Endothelial cell (in vitro differentiated cells): Measurements from ENCODE around the gene MPP3. TPM values are rescaled to one million over a fixed set of nuclear protein-coding genes. Genes with fewer than 3 reads are reported as not detected.

Source experiments
- DNase-seq: peaks from one replicate; pipeline ENCODE4 v3.0.0; 2021; ENCODE audit warnings: low spot score
- H3K27ac Mint-ChIP-seq: one replicate; pipeline ENCODE4 v1.8.0; 2021; ENCODE audit warnings: mixed read lengths, inconsistent platforms; ENCODE audit not compliant: unreplicated experiment
- H3K27me3 Mint-ChIP-seq: one replicate; pipeline ENCODE4 v1.8.0; 2021; ENCODE audit warnings: mild to moderate bottlenecking, moderate library complexity, mixed read lengths, inconsistent platforms; ENCODE audit not compliant: unreplicated experiment
- H3K36me3 Mint-ChIP-seq: one replicate; pipeline ENCODE4 v1.8.0; 2021; ENCODE audit warnings: mild to moderate bottlenecking, low read depth, mixed read lengths, inconsistent platforms; ENCODE audit not compliant: unreplicated experiment
- H3K4me1 Mint-ChIP-seq: one replicate; pipeline ENCODE4 v1.8.0; 2021; ENCODE audit warnings: mild to moderate bottlenecking, mixed read lengths, inconsistent platforms; ENCODE audit not compliant: unreplicated experiment
- H3K4me3 Mint-ChIP-seq: one replicate; pipeline ENCODE4 v1.8.0; 2021; ENCODE audit warnings: mild to moderate bottlenecking, mixed read lengths, inconsistent platforms; ENCODE audit not compliant: unreplicated experiment
- H3K9me3 Mint-ChIP-seq: one replicate; pipeline ENCODE4 v1.8.0; 2021; ENCODE audit warnings: mixed read lengths, inconsistent platforms; ENCODE audit not compliant: unreplicated experiment
- CTCF ChIP-seq: fragments of 200-600 bp; sonication (generic); IDR thresholded peaks from one replicate; pipeline ENCODE4 v1.5.0; 2021; ENCODE audit warnings: antibody characterized with exemption; ENCODE audit not compliant: unreplicated experiment
- total RNA-seq: library from RNA; stranded (reverse); fragmentation: NEBNext Ultra II Directional; extraction: Animal tissue kit (Norgen Biotek cat#: 25700); gene quantifications from one replicate; pipeline ENCODE4 v1.2.1, GENCODE V29; 2021; ENCODE audit not compliant: unreplicated experiment

The MPP3 gene
- total RNA-seq, 1 donor from 2014 or later: 5.2 TPM

DNA sequence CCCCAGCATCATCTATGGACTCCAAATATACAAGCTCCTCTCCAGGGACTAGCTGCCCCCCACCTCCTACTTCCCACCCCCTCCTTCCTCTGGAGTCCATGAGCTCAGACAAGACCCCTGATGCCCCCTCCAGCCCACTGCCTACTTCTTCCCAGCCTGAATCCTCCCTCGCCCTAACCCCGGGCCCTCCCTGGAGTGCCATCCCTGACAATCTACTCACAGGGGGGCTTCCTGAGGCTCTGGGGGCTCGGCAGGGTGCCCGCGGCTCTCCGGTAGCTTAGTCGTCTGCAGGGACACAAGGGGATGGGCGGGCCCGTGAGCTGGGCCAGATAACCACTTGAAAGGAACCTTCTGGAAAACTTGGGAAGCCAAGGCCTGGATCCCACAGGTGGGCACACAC is 15.1 kb downstream of the MPP3 start:
- H3K27ac Mint-ChIP-seq: no peak overlapping the region
- H3K4me1 Mint-ChIP-seq: peaks cover 13% of the 10 kb centered on the region
- no peaks in the 10 kb centered on the region for H3K9me3 Mint-ChIP-seq
- peaks cover 4% of the 10 kb centered on the region for H3K27me3 Mint-ChIP-seq
- no peak for TF ChIP-seq CTCF
- H3K4me3 Mint-ChIP-seq: no peak overlapping the region
- DNase-seq: no peak
- H3K36me3 Mint-ChIP-seq: peaks cover 6% of the 10 kb centered on the region

DNA sequence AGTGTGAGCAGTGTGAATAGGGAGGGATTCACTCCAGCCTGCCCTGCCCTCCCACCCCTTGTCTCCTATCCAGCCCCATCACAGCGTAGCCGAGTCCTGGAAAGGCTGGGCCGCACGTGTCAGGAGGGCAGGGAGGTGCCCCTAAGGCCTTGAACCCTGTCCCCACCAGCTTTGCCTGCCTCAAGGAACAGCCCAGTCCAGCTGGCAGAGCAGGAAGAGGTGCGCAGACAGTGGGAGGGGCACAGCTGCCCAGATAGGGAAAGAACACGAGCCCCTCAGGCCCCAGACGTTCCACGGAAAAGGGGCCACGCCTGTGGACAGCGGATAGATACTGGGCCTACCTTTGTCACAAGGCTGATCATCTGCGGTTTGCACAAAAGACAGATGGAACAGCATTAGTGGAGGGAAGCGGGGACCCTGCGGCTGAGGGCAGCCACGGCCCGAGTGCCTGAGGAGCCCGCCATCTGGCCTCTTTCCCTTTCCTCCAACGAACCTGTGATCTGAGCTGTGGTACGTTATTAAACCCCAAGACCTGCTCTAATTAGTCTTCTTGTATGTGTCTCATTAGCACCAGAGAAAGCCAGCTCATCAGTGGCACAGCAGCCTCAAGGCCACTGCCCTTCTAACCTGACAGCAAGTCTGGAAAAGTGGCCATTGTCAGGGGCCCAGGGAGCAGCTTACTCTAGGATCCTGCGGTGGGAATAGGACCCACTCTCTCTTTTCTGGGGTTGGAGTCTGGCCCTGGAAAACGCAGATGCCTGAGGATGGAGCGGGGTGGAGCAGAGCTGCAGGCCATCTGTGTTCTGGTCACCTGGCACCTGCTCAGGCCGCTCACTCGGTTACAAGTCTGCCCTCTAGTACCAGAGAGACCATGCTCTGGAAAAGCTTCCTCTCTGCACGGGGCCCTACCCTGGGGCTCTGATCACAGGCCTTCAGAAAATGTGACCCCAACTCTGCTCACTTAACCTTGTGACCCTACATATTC is 16.3 kb downstream of the MPP3 start:
- no peak for DNase-seq
- Mint-ChIP-seq H3K36me3 (peaks cover 6% of the 10 kb centered on the region), H3K4me3 (no peak overlapping the region), H3K4me1 (peaks cover 13% of the 10 kb centered on the region), H3K9me3 (no peaks in the 10 kb centered on the region), H3K27me3 (peaks cover 5% of the 10 kb centered on the region), H3K27ac (no peak overlapping the region)
- TF ChIP-seq CTCF: no peak

DNA sequence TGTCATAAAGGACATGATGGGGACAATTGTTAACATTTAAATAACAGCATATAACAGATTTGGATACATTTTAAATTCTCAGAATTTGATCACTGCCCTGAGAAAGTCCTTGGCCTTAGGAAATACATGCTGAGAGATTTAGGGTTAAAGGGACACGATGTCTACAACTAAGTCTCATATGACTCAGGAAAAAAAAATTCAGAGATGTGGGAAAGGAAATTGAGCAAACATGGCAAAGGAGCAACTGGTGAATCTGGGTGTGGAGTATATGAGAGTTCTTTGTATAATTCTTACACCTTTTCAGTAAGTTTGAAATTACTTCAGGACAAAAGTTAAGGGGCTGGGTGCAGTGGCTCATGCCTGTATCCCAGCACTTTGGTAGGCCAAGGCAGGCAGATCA is 18.2 kb downstream of the MPP3 start:
- DNase-seq: no peak
- no peak overlapping the region for H3K4me3 Mint-ChIP-seq
- H3K27ac Mint-ChIP-seq: no peak overlapping the region
- H3K36me3 Mint-ChIP-seq: peaks cover 6% of the 10 kb centered on the region
- peaks cover 3% of the 10 kb centered on the region for H3K27me3 Mint-ChIP-seq
- H3K9me3 Mint-ChIP-seq: no peaks in the 10 kb centered on the region
- H3K4me1 Mint-ChIP-seq: peaks cover 13% of the 10 kb centered on the region
- no peak for TF ChIP-seq CTCF

- TF ChIP-seq CTCF: no peak
- Mint-ChIP-seq H3K4me3 (no peak overlapping the region), H3K36me3 (peaks cover 6% of the 10 kb centered on the region), H3K27ac (no peak overlapping the region), H3K9me3 (no peaks in the 10 kb centered on the region), H3K27me3 (peaks cover 2% of the 10 kb centered on the region), H3K4me1 (peaks cover 9% of the 10 kb centered on the region)
- DNase-seq: no peak
Observed at GRCh38 chr17:43814026-43814425, 18.9 kb downstream of the MPP3 start.

GRCh38 chr17:43813386-43813785 is 19.6 kb downstream of the MPP3 start:
- H3K36me3 Mint-ChIP-seq: peaks cover 6% of the 10 kb centered on the region
- DNase-seq: no peak

More at GRCh38 chr17:43813386-43813785, 19.6 kb downstream of the MPP3 start:
- TF ChIP-seq CTCF: no peak
- H3K9me3 Mint-ChIP-seq: no peaks in the 10 kb centered on the region
- peaks cover 2% of the 10 kb centered on the region for H3K27me3 Mint-ChIP-seq
- no peak overlapping the region for H3K4me3 Mint-ChIP-seq
- peaks cover 9% of the 10 kb centered on the region for H3K4me1 Mint-ChIP-seq
- H3K27ac Mint-ChIP-seq: no peak overlapping the region
